ENCODE results near the gene FCRL3.

Gene FCRL3

GRCh38 chr1:157648317-157648716, 52.3 kb downstream of the FCRL3 start:
- TF ChIP-seq SIN3A (IDR thresholded peaks at IDR 0.05; ENCODE audit: borderline replicate concordance, insufficient read depth, low read length) (no peak), TAF1 (IDR thresholded peaks at IDR 0.05; ENCODE audit: borderline replicate concordance, insufficient read depth, low read length) (no peak), FOXP2 (optimal IDR thresholded peaks at IDR 0.05; ENCODE audit: borderline replicate concordance, extremely low read depth, extremely low read length, insufficient read depth) (no peak), POLR2AphosphoS5 (IDR thresholded peaks at IDR 0.05; ENCODE audit: low read depth, low read length) (no peak)
- TF ChIP-seq, protein P1, sequence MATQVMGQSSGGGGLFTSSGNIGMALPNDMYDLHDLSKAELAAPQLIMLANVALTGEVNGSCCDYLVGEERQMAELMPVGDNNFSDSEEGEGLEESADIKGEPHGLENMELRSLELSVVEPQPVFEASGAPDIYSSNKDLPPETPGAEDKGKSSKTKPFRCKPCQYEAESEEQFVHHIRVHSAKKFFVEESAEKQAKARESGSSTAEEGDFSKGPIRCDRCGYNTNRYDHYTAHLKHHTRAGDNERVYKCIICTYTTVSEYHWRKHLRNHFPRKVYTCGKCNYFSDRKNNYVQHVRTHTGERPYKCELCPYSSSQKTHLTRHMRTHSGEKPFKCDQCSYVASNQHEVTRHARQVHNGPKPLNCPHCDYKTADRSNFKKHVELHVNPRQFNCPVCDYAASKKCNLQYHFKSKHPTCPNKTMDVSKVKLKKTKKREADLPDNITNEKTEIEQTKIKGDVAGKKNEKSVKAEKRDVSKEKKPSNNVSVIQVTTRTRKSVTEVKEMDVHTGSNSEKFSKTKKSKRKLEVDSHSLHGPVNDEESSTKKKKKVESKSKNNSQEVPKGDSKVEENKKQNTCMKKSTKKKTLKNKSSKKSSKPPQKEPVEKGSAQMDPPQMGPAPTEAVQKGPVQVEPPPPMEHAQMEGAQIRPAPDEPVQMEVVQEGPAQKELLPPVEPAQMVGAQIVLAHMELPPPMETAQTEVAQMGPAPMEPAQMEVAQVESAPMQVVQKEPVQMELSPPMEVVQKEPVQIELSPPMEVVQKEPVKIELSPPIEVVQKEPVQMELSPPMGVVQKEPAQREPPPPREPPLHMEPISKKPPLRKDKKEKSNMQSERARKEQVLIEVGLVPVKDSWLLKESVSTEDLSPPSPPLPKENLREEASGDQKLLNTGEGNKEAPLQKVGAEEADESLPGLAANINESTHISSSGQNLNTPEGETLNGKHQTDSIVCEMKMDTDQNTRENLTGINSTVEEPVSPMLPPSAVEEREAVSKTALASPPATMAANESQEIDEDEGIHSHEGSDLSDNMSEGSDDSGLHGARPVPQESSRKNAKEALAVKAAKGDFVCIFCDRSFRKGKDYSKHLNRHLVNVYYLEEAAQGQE (IDR thresholded peaks at IDR 0.05; ENCODE audit: insufficient read depth in 1 of 2, low read depth in 2 of 2, low read length in 2 of 2) = no peak

GRCh38 chr1:157646144-157646543, 54.4 kb downstream of the FCRL3 start:
- TF ChIP-seq, protein P1 (IDR thresholded peaks at IDR 0.05; ENCODE audit: insufficient read depth in 1 of 2, low read depth in 2 of 2, low read length in 2 of 2) = no peak
- TF ChIP-seq SIN3A (IDR thresholded peaks at IDR 0.05; ENCODE audit: borderline replicate concordance, insufficient read depth, low read length) (no peak), FOXP2 (optimal IDR thresholded peaks at IDR 0.05; ENCODE audit: borderline replicate concordance, extremely low read depth, extremely low read length, insufficient read depth) (no peak), TAF1 (IDR thresholded peaks at IDR 0.05; ENCODE audit: borderline replicate concordance, insufficient read depth, low read length) (no peak), POLR2AphosphoS5 (IDR thresholded peaks at IDR 0.05; ENCODE audit: low read depth, low read length) (no peak)

DNA sequence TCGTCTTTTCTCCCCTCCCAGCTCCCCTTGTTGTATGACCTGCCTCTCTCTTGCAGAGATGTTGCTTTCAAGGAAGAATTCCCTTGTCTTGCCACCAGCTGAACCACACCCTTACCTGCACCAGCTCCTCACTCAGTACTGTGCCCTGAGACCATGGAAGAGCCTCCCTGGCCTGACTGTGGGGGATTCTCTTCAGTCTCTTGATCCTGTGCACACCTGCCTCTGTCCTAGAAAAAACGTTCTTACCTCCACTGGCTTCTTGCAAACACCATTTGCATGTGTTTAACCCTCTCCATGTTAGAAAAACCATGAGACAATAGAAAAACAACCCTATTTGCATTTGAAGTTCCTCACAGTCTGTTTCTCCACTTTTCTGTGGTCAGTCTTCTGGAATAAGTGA, 59.4 kb downstream of the FCRL3 start:
- TF ChIP-seq TAF1 (IDR thresholded peaks at IDR 0.05; ENCODE audit: borderline replicate concordance, insufficient read depth, low read length) = no peak

DNA sequence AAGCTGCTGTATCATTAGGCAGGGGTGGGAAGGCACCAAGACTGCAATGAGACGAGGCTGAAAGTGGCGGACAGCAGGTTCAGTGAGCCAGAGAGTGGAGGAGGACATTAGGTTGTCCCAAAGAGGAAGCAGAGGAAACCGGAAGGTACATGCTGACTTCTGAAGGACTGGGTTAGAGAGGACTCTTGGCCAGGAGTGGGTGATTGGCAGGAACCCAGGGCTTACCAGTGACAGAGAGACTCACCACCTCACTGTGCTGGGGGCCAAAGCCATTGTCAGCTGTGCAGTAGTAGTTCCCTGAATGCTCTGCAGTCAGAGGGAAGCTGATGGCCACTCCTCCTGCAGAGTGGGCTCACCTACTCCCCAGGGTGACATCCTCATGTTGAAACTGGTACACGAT, 60.8 kb downstream of the FCRL3 start:
- TF ChIP-seq FOXP2 (optimal IDR thresholded peaks at IDR 0.05; ENCODE audit: borderline replicate concordance, extremely low read depth, extremely low read length, insufficient read depth) (no peak), TAF1 (IDR thresholded peaks at IDR 0.05; ENCODE audit: borderline replicate concordance, insufficient read depth, low read length) (no peak), SIN3A (IDR thresholded peaks at IDR 0.05; ENCODE audit: borderline replicate concordance, insufficient read depth, low read length) (no peak)
- TF ChIP-seq, protein P1 (IDR thresholded peaks at IDR 0.05; ENCODE audit: insufficient read depth in 1 of 2, low read depth in 2 of 2, low read length in 2 of 2) = no peak

DNA sequence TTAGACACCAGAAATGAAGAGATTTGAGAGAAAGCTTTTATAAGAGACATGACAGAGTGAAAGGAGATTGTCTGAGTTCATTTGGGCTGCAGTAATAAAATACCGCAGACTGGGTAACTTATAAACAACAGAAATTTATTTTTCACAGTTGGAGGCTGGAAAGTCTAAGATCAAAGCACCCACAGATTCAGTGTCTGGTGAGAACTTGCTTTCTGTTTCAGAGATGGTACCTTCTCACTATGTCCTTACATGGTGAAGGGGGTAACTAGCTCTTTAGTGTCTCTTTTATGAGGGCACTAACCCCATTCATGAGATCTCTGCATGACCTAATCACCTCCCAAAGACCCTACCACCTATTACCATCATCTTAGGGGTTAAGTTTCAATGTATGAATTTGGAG, 71.8 kb downstream of the FCRL3 start:
- TF ChIP-seq FOXP2 (optimal IDR thresholded peaks at IDR 0.05; ENCODE audit: borderline replicate concordance, extremely low read depth, extremely low read length, insufficient read depth) = no peak
- no peak for TF ChIP-seq TAF1 (IDR thresholded peaks at IDR 0.05; ENCODE audit: borderline replicate concordance, insufficient read depth, low read length)
- TF ChIP-seq, protein P1 (IDR thresholded peaks at IDR 0.05; ENCODE audit: insufficient read depth in 1 of 2, low read depth in 2 of 2, low read length in 2 of 2) = no peak
- TF ChIP-seq SIN3A (IDR thresholded peaks at IDR 0.05; ENCODE audit: borderline replicate concordance, insufficient read depth, low read length) = no peak
- no peak for TF ChIP-seq POLR2AphosphoS5 (IDR thresholded peaks at IDR 0.05; ENCODE audit: low read depth, low read length)

All from PFSK-1 (cell line).